ENCODE measurements around the gene IDUA.

DNA sequence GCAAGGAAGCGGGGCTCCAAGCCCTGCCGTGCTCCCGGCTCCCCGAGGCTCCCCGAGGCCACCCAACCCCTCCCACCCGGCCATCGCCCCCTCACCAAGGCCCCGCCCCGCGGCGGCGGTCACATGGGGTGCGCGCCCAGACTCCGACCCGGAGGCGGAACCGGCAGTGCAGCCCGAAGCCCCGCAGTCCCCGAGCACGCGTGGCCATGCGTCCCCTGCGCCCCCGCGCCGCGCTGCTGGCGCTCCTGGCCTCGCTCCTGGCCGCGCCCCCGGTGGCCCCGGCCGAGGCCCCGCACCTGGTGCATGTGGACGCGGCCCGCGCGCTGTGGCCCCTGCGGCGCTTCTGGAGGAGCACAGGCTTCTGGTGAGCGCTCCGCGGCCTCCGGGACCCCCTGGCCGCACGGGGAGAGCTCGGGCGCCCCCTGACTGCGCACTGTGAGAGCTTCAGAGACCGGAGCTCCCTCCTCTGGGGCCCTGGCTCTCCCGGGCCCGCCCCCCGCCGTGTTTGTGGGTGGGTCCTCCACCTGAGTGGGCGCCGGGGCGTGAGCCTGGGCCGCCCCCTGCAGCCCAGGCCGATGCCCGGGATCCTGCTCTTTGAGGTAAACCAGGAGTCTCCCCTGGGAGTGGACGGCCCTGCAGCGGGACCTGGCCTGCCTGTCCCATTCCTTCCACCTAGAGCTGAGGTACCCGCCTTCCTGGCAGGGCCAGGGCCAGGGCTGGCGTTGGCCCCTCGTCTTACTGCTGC, at the start of gene IDUA:
- TF ChIP-seq, protein P1, sequence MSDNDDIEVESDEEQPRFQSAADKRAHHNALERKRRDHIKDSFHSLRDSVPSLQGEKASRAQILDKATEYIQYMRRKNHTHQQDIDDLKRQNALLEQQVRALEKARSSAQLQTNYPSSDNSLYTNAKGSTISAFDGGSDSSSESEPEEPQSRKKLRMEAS (IDR thresholded peaks at IDR 0.05) = no peak
- TF ChIP-seq, protein P2, sequence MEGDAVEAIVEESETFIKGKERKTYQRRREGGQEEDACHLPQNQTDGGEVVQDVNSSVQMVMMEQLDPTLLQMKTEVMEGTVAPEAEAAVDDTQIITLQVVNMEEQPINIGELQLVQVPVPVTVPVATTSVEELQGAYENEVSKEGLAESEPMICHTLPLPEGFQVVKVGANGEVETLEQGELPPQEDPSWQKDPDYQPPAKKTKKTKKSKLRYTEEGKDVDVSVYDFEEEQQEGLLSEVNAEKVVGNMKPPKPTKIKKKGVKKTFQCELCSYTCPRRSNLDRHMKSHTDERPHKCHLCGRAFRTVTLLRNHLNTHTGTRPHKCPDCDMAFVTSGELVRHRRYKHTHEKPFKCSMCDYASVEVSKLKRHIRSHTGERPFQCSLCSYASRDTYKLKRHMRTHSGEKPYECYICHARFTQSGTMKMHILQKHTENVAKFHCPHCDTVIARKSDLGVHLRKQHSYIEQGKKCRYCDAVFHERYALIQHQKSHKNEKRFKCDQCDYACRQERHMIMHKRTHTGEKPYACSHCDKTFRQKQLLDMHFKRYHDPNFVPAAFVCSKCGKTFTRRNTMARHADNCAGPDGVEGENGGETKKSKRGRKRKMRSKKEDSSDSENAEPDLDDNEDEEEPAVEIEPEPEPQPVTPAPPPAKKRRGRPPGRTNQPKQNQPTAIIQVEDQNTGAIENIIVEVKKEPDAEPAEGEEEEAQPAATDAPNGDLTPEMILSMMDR (IDR thresholded peaks at IDR 0.05; ENCODE audit: low read depth, low read length, missing input control) = peak; percentile 31
- TF ChIP-seq GABPA (IDR thresholded peaks at IDR 0.05 in 1 of 2, conservative IDR thresholded peaks at IDR 0.05 in 1 of 2) (peak in 1 of 2 donors; percentile 47), RAD21 (IDR thresholded peaks at IDR 0.05) (peak; percentile 29 to 31), SP1 (IDR thresholded peaks at IDR 0.05) (no peak), TAF1 (conservative IDR thresholded peaks at IDR 0.05) (no peak), NR2F2 (IDR thresholded peaks at IDR 0.05) (no peak), JUND (IDR thresholded peaks at IDR 0.05) (no peak)
- TF ChIP-seq, protein P3, sequence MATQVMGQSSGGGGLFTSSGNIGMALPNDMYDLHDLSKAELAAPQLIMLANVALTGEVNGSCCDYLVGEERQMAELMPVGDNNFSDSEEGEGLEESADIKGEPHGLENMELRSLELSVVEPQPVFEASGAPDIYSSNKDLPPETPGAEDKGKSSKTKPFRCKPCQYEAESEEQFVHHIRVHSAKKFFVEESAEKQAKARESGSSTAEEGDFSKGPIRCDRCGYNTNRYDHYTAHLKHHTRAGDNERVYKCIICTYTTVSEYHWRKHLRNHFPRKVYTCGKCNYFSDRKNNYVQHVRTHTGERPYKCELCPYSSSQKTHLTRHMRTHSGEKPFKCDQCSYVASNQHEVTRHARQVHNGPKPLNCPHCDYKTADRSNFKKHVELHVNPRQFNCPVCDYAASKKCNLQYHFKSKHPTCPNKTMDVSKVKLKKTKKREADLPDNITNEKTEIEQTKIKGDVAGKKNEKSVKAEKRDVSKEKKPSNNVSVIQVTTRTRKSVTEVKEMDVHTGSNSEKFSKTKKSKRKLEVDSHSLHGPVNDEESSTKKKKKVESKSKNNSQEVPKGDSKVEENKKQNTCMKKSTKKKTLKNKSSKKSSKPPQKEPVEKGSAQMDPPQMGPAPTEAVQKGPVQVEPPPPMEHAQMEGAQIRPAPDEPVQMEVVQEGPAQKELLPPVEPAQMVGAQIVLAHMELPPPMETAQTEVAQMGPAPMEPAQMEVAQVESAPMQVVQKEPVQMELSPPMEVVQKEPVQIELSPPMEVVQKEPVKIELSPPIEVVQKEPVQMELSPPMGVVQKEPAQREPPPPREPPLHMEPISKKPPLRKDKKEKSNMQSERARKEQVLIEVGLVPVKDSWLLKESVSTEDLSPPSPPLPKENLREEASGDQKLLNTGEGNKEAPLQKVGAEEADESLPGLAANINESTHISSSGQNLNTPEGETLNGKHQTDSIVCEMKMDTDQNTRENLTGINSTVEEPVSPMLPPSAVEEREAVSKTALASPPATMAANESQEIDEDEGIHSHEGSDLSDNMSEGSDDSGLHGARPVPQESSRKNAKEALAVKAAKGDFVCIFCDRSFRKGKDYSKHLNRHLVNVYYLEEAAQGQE (IDR thresholded peaks at IDR 0.05) = no peak

Measured in liver (tissue), 3 donors.